Natural killer cell (primary cell): Measurements from ENCODE around the gene CMTM8. TPM values are rescaled to one million over a fixed set of nuclear protein-coding genes. Genes with fewer than 3 reads are reported as not detected.

ENCODE experiments used
- ATAC-seq, 3 donors: fragments of 150-1000 bp in 2 of 3; fragments of 200-7000 bp in 1 of 3; cut with Tn5 transposase; 1 replicate in 1 of 3; 2 replicates in 2 of 3; pipeline ENCODE4 v1.10.0; 2021; ENCODE audit warnings: mild to moderate bottlenecking in 2 of 3, moderate library complexity in 2 of 3
- DNase-seq, 2 donors: peaks; one replicate each; pipeline versions ENCODE4 v3.0.0 to v3.0.0-alpha.2; 2013 to 2021; ENCODE audit warnings: mixed read lengths in 1 of 2
- H3K27ac ChIP-seq: one replicate; pipeline ENCODE4 v1.5.1; 2013; ENCODE audit warnings: mild to moderate bottlenecking, low read length
- H3K27me3 ChIP-seq: one replicate; pipeline ENCODE4 v1.6.1; 2013; ENCODE audit warnings: low read length; ENCODE audit not compliant: control insufficient read depth, insufficient read depth
- H3K36me3 ChIP-seq: one replicate; pipeline ENCODE4 v1.6.1; 2013; ENCODE audit warnings: low read length; ENCODE audit not compliant: control insufficient read depth, insufficient read depth
- H3K4me1 ChIP-seq: one replicate; pipeline ENCODE4 v1.6.1; 2013; ENCODE audit warnings: low read length; ENCODE audit not compliant: control insufficient read depth, insufficient read depth
- H3K4me3 ChIP-seq: one replicate; pipeline ENCODE4 v1.5.1; 2013; ENCODE audit warnings: low read length
- H3K9me3 ChIP-seq: one replicate; pipeline ENCODE4 v1.6.1; 2013; ENCODE audit warnings: low read length; ENCODE audit not compliant: control insufficient read depth, insufficient read depth
- H3K27ac Mint-ChIP-seq, 2 donors: one replicate each; pipeline ENCODE4 v1.8.0; 2022; ENCODE audit warnings: mild to moderate bottlenecking in 2 of 2, mixed read lengths in 2 of 2, moderate library complexity in 1 of 2
- H3K27me3 Mint-ChIP-seq, 2 donors: one replicate each; pipeline ENCODE4 v1.8.0; 2022; ENCODE audit warnings: low read depth in 2 of 2, mixed read lengths in 2 of 2
- H3K36me3 Mint-ChIP-seq: one replicate; pipeline ENCODE4 v1.8.0; 2022; ENCODE audit warnings: mixed read lengths
- H3K4me1 Mint-ChIP-seq, 2 donors: one replicate each; pipeline ENCODE4 v1.8.0; 2022; ENCODE audit warnings: mixed read lengths in 2 of 2
- H3K4me3 Mint-ChIP-seq: one replicate; pipeline ENCODE4 v1.8.0; 2022; ENCODE audit warnings: mild to moderate bottlenecking, moderate library complexity, mixed read lengths
- H3K9me3 Mint-ChIP-seq, 2 donors: one replicate each; pipeline ENCODE4 v1.8.0; 2022; ENCODE audit warnings: mixed read lengths in 2 of 2
- CTCF ChIP-seq: fragments of 200-600 bp; IDR thresholded peaks from one replicate; pipeline ENCODE4 v1.8.0; 2022; ENCODE audit warnings: antibody characterized with exemption
- WGBS: methylation state at CpG from one replicate; pipeline ENCODE4 v1.1.7; 2013; ENCODE audit warnings: missing lambda C conversion rate; ENCODE audit not compliant: insufficient coverage; 5-methylcytosine and 5-hydroxymethylcytosine counted together
- intact Hi-C: fragments of 100-400 bp; cut with micrococcal nuclease; formaldehyde crosslinking; loops from one replicate; pipeline ENCODE4 v1.14.2; 2022
- total RNA-seq, 4 donors: library from RNA; stranded (reverse); fragments of 120-200 nt in 1 of 4; gene quantifications; one replicate each; pipeline versions ENCODE4 v1.2.3 to v1.2.4, GENCODE V29; 2013 to 2022

CMTM8 gene
- total RNA-seq, 3 donors from 2014 or later (not counting 1 experiment from before 2014, with no cell fraction given) = 0.31 to 0.88 (median 0.83) TPM

GRCh38 chr3:32310918-32311839 is 72.7 kb downstream of the CMTM8 start:
- Mint-ChIP-seq H3K27ac (no peak overlapping the region), H3K9me3 (no peaks in the 10 kb centered on the region), H3K27me3 (peaks cover 7 to 16% of the 10 kb centered on the region in 2 donors), H3K4me3 (no peak overlapping the region), H3K36me3 (no peaks in the 10 kb centered on the region), H3K4me1 (peaks cover 8 to 9% of the 10 kb centered on the region in 2 donors)
- Histone ChIP-seq H3K27ac (no peak overlapping the region), H3K4me1 (no peaks in the 10 kb centered on the region), H3K9me3 (no peaks in the 10 kb centered on the region), H3K36me3 (no peaks in the 10 kb centered on the region), H3K27me3 (no peaks in the 10 kb centered on the region), H3K4me3 (no peak overlapping the region)
- DNase-seq = no peak
- WGBS = 81% methylated on average over 15 of the region's 15 CpGs
- TF ChIP-seq CTCF = no peak
- intact Hi-C loops = no loop called here
- no peak for ATAC-seq

GRCh38 chr3:32312251-32312650 is 73.8 kb downstream of the CMTM8 start:
- Histone ChIP-seq H3K36me3 (no peaks in the 10 kb centered on the region), H3K27ac (no peak overlapping the region), H3K4me1 (no peaks in the 10 kb centered on the region), H3K9me3 (no peaks in the 10 kb centered on the region), H3K27me3 (no peaks in the 10 kb centered on the region), H3K4me3 (no peak overlapping the region)
- Mint-ChIP-seq H3K27me3 (peaks cover 6 to 16% of the 10 kb centered on the region in 2 donors), H3K36me3 (no peaks in the 10 kb centered on the region), H3K4me1 (peaks cover 8 to 9% of the 10 kb centered on the region in 2 donors), H3K27ac (no peak overlapping the region), H3K9me3 (no peaks in the 10 kb centered on the region), H3K4me3 (no peak overlapping the region)
- intact Hi-C loops = no loop called here
- 50% methylated on average over 1 of the region's 1 CpG for WGBS
- TF ChIP-seq CTCF = no peak
- DNase-seq (no peak), ATAC-seq (no peak)

- WGBS = 97% methylated on average over 6 of the region's 6 CpGs
- Histone ChIP-seq H3K4me1 (no peaks in the 10 kb centered on the region), H3K27ac (no peak overlapping the region), H3K27me3 (no peaks in the 10 kb centered on the region), H3K36me3 (no peaks in the 10 kb centered on the region), H3K9me3 (no peaks in the 10 kb centered on the region), H3K4me3 (no peak overlapping the region)
- peaks cover 3 to 16% of the 10 kb centered on the region in 2 donors for H3K27me3 Mint-ChIP-seq
- H3K4me3 Mint-ChIP-seq = no peak overlapping the region
- no peak overlapping the region for H3K27ac Mint-ChIP-seq
- H3K4me1 Mint-ChIP-seq = peaks cover 8 to 9% of the 10 kb centered on the region in 2 donors
- DNase-seq (no peak), ATAC-seq (no peak)
- no peaks in the 10 kb centered on the region for H3K9me3 Mint-ChIP-seq
- intact Hi-C loops = no loop called here
- no peaks in the 10 kb centered on the region for H3K36me3 Mint-ChIP-seq
- no peak for TF ChIP-seq CTCF
Observed at GRCh38 chr3:32313169-32313568, 74.7 kb downstream of the CMTM8 start.
